GM21390 (cell line): Measurements from ENCODE around the gene NRSN1.
"Not testable (repeated sequence)": the region's sequence is repeated elsewhere in the genome, so short reads cannot be mapped to it uniquely, and the experiment has no call there.

ENCODE experiments used
- ATAC-seq: cut with Tn5 transposase; IDR thresholded peaks from one replicate; pipeline ENCODE4 v1.9.1; 2021; ENCODE audit not compliant: unreplicated experiment

NRSN1 gene

DNA sequence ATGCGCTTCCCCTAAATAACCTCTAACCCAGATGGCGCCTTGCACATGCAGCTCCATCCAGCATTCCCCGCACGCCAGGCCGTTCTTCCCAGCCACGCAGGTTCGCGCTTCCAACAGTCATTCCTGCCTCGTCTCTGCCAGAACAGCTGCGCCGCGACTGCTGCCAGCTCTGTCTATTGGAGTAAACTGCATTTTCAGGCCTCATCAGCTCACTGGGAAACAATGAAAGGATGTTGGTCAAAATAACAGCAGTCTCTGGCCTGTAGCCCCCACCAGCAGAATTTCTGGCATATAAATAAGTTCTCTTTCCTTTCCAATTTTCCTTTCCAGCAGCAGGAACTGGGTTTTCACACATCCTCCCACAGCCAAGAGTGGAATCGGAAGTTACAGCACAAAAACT, 14.6 kb downstream of the NRSN1 start:
- no peak for ATAC-seq

DNA sequence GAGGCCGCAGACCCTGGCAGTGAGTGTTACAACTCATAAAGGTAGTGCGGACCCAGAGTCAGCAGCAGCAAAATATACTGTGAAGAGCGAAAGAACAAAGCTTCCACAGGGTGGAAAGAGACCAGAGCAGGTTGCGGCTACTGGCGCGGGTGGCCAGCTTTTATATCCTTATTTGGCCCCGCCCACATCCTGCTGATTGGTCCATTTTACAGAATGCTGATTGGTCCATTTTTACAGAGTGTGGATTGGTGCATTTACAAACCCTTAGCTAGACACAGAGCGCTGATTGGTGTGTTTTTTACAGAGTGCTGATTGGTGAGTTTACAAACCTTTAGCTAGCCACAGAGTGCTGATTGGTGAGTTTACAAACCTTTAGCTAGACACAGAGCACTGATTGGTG, 16.7 kb downstream of the NRSN1 start:
- ATAC-seq: not testable (repeated sequence)

DNA sequence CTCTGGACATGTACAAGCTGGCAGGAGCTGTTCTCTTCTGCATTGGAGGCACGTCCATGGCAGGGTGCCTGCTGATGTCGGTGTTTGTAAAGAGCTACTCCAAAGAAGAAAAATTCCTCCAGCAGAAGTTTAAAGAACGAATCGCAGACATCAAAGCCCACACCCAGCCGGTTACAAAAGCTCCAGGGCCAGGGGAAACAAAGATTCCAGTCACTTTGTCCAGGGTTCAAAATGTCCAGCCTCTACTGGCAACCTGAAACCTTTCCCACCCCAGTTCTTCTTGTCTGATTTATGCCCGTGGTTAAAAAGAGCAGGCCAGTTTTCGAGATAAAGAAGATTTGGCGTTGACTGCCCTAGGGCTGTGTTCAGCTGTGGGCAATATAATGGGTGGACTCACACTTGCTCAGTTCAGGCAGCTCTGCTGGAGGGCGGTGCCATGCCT, 19.7 kb downstream of the NRSN1 start:
- no peak for ATAC-seq

DNA sequence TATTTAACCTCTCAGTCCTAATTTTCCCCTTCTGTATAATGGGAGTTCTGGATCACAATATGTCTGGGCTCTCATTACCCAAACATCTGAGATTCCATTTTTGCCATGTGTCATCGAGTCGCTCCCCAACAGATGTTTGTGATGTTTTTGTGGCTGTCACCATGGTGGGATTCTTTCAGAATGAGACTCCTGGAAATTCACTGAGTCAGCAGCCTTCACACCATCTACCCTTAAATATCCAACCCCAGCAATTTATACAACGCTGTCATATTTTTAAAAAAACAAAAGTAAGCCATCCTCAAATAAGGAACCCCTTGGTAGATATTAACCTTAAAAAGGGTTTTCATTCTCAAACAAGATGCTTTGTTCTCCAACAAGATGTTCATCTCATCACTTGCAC, 20.9 kb downstream of the NRSN1 start:
- ATAC-seq: no peak

DNA sequence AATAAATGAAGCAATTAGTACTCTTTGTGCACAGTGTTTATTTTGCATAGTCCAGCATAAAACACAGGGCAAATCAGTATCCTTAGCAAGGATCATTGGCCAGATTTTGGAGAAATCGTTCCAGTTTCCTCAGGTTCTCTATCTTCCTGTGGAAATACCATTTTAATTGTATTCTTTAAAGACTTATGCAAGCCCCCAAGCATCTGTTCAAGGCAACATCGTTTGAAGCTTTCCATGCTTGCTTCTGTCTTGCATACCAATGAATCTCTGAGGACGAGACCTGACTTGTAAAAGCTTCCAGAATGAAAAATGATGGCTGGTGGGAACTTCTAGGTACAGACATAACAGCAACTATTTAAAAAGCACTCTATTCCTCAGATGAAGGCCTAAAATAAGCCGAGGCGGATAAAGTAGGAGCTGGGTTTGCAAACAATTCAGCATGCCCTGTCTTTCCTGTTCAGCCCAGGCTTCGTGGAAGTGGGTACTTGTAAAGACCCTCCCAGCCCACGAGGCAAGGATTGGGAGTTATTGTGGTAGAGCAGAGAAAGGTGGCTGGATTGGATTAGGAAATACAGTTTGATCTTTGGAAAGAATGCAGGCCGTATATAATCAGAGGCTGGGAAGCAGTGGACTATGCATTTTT, 21.6 kb downstream of the NRSN1 start:
- no peak for ATAC-seq

DNA sequence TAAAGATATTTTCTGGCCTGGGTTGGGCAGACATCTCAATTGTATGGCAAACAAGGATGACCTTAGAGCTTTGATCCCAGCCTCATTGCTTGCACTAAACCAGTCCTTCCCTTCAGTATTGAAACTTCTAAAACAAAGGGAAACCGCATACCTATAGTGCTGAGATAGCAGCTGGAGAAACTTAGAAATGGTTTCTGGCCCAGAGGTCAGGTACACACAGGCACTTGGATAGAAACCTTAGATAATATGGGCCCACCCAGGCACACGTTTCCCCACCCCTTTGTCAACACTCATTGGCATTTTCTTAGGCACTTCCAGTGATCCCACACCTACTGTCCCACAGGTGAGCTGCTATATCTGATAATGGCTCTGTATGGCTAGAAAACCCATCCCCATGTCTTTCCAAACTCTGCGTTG, 22.1 kb downstream of the NRSN1 start:
- no peak for ATAC-seq

DNA sequence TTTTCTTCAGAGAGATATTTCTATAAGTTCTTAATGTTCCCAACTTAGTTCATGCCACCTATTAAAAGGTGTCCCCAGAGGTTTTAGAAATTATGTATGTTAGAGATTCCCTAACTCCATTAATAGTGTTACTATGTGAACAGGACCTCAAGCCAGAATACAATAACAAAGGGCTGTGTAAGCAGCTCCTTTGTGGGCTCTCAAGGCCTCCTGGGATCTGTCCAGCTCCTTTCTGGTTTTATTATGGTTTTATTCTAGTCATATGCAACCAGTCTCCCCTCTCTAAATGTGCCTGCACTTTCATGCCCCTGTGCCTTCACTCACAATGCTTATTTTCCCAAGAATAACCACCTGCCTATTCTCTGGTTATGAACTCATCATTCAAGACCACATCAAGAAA, 22.7 kb downstream of the NRSN1 start:
- no peak for ATAC-seq

DNA sequence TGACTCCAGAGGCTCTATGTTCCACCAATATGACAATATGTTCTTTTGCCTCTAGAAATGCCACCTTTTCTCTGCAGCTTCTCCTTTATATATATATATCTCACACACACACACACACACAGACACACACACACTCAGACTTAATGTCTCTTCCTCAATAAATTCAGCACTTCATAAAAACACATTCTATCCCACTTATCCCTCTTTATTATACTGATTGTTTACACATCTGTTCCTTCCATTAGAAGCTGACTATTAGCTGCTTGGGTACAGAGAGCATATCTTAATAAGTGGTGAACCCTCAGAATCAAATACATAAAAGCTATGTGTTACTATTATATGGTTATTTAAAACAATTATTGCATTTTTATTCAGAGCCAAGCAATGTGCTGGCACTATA, 23.3 kb downstream of the NRSN1 start:
- ATAC-seq: no peak

DNA sequence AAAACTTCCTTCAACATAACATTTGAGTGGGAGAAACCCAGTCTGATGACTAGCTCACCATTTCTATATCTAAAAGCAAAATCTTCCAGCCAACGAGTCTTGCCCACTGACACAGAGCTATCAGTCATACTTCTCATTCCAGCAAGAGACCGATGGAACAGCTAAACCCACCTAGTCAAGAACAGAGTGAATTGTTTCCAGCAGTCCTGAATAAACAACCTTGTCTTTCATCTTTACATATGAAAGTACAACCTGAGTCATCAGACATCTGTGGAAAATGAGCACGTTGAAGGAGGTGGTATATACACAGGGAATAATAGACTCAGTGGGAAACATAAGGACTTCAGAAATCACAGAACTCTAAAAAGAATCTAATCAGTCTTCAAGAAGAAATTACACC, 23.8 kb downstream of the NRSN1 start:
- no peak for ATAC-seq

DNA sequence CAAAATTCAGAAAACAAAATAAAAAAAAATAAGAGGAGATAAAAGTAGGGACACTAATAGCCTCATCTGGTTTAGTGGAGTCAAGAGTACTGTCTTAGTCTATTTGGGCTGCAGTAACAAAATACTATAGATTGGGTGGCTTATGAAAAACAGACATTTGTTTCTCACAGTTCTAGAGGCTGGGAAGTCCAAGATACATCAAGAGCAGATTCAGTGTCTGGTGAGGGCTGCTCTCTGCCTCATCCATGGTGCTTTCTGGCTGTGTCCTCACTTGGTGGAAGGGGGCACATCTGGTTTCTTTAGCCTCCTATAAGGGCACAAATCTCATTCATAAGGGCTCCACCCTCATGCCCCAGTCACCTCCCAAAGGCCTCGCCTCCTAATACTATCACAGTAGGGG, 26.0 kb downstream of the NRSN1 start:
- no peak for ATAC-seq

DNA sequence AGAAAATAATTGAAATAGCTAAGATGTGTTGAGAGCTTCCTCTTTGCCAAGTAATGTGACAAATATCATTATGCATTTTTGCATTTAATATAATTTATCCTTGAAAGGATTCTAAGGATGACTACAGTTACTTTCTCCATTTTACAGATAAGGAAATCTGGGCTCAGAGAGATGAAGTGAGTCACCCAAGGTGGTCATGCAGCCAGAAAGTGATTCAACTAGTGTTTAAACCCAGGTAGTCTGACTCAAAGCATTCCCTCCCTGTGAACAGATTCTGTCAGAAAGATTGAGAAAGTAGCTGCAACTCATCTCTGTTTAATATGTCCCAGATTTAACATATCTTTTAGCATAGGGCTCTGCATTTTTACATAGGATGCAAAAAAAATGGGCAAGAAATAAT, 28.1 kb downstream of the NRSN1 start:
- ATAC-seq: no peak

DNA sequence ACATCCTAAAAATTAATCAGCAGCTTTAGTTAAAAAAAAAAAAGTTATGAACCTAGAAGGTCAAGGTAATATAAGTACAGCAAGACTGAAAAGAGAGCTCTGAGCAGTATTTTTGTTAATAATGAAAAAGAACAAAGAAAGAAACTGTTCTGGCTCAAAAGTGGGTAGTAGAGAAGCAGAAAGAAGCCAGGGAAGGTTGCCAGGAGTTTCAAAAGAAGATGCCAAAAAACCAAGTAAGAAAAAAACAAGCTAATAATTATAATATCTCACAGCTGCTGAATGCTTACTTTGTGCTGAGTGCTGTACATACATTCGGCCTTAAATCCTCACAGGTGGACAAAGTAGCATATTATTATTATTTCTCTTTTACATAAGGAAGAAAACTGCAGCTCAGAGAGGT, 31.9 kb downstream of the NRSN1 start:
- no peak for ATAC-seq

DNA sequence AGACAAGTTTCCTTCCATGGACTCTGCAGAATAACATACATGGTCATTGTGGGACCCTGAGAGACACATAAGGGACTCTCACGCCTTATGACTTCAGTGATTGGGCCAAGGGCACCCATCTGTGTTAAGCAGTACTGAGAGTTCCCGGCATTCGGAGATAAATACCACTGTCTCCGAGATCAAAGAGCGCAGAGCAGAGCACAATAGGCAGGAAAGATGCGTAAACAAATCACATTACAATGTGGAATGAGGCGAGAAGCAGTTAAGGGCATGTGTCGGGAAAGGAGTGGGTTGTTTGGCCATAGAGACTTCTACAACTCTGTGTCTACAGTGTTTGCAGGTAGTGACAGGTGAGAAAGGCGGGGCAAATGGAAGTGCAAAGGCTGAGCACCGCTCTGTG, 57.6 kb downstream of the NRSN1 start:
- no peak for ATAC-seq

DNA sequence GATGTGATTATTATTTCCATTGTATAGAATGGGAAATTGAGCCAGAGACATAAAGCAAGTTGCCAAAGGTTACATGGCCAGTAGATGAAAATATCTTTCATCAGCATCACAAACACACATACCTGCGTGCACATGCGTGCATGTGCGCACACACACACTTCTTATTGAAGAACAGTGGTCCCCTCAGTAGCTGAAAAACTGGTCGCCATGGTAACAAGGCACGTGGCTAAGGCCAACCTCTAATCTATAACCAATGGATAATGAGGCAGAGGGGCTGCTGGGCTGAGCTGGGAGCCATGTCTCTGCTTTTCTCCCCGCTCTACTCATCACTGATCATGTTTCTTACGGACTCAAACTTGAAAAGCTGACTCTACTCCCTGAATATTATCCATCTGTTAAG, 60.3 kb downstream of the NRSN1 start:
- ATAC-seq: no peak

DNA sequence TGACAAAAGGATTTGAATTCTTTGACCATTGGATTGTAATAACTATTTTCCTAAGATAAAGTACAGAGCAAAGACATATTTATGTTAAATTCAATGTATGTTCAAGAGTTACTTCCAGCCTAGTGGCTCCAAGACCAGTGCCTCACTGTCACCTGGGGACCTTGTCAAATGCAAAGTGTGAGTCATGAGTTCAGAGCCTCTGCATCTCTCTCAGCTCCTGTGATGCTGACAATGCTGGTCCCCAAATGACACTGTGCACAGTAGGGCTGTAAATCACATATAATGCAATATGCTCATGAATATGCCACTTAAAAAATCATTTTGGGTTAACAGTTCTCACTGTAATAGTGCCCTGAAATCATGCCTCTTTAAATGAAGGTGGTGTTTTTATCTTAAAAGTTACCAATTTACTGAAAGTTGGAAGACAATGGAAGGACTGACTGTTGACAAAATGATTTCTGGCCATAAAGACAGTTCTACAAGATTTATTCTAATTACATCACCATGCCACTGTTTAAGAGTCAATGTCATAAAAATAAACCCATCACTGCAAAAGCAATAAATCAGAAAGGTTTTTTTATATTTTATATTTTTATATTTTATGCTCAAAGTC, 62.1 kb downstream of the NRSN1 start:
- ATAC-seq: no peak

DNA sequence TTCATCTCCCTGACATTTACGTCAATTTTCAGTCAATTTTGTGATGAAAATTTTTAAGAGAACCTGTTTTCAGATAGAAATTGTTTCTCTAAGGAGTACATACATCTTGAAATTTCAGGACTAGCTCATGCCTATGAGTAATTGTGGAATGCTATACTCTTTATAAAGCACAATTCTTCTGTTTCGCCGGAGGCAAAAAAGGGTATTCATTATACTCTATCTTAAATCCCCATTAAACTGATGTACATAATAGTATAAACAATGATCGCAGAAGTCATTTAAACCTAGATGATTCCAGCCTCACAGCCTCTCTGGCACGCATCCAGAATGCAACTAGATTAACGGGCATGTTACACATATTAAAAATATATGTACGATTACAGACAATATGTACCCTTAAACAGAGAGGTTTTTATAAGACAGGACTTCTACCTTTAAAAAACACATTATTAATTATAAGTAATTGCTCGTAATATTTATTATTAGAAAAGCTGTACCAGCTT, 62.6 kb downstream of the NRSN1 start:
- no peak for ATAC-seq

DNA sequence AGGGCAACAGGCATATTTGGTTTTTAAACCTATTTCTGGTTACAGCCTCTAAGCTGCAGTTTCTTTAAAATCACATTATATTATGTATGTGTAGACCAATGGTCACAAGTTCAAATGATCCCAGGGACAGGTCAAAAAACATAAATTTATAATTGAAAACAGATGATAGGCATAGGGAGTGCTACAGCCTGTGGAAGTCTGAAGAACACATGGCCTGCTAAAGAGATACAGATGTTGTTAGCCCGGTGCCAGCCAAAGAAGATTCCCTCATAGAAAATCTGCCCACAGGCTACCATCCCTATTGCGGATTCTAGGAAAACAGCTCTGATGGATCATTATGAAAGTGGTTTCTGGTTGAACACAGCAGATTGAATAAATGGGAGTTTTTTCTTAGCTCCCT, 65.3 kb downstream of the NRSN1 start:
- ATAC-seq: no peak

DNA sequence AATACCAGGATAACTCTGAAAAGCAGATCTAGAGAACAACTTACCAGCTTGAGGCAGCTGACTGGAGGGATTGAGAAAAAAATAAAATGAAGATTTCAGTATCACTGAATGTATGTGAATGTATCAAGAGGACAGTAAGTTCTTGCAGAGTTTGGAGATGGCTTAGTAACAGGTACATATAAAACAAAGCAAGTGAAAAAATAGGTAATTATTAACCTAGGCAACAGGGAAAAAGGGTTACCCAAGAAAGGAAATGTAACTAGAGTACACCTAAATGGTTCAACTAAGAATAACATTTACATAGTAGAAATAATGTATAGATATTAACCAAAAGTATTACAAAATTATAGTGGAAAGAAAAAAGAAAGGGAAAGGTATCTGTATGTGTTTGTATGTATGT, 67.3 kb downstream of the NRSN1 start:
- ATAC-seq: no peak

DNA sequence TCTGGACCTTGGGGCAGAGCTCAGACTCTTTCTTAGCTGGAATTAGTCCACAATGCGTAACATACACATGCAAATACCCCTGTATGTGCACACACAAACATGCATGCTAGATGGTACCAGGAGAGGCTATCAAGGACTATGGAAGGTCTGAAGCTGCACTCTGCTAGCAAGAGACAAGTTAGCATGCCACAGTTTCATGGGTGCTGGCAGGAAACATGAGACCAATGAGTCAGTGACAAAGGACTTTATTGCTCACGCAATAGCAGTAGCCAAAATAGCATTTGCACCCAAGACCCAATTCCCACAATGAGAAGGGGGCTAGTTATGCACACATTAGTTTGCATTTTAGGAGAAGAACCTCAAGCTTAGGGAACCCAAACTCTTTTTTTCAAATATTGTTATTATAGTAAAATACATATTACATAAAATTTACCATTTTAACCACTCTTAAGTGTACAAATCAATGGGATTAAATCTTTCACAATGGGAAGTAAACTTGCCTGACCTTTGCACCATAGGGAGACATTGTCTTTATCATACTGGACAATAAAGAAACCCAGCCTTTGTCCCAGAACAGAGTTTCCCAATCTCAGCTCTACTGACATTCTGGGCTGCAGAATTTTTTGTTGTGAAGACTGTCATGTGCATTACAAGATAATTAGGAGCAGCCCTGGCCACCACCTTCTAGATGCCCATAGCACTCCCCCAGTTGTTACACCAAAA, 69.1 kb downstream of the NRSN1 start:
- no peak for ATAC-seq

DNA sequence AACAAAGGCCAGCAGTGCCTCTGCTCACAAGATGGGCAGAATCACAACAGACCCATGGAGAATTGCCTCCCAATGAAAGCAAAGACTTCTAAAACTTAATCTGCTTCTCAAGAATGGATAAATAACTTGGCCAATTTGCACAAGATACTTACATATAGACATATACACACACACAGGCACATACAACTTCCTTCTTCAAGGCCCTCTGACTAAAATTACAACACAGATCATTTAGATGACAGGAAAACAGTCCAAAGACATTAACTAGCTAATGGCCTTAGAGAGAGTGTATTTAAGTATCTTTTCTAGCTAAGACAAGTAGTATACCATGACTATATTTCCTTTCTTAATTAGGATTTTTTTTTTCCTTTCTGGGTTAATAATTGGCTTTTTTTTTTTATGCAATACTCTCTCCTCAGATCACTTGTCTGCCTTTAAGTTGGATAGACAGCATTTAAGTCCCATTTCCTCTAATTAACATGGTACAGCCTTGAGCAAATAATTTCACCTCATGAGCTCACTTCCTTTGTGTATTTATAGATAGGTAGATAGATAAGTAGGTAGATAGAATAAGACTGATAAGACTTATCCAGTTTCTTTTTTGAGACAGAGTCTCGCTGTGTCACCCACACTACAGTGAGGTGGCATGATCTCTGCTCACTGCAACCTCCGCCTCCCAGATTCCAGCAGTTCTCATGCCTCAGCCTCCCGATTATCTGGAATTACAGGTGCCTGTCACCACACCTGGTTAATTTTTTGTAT, 70.0 kb downstream of the NRSN1 start:
- ATAC-seq: no peak
